B cell (primary cell): ENCODE results near the gene CHCHD6. TPM values are rescaled to one million over a fixed set of nuclear protein-coding genes. Genes with fewer than 3 reads are reported as not detected.

Source experiments
- ATAC-seq: fragments of 200-7000 bp; cut with Tn5 transposase; one replicate; pipeline ENCODE4 v1.10.0; 2021; ENCODE audit warnings: low read depth, mild to moderate bottlenecking, moderate number of reproducible peaks, moderate library complexity
- CTCF ChIA-PET: fragments of 350-600 bp; sonication (Branson Sonifier 250); formaldehyde crosslinking; loops from one replicate; lab custom pipeline; 2021; ENCODE audit warnings: antibody characterized with exemption, inconsistent platforms; lab: Charles Lee
- POLR2A ChIA-PET: fragments of 350-600 bp; sonication (Branson Sonifier 250); formaldehyde crosslinking; loops from one replicate; lab custom pipeline; 2021; ENCODE audit warnings: antibody characterized with exemption; lab: Charles Lee
- DNase-seq: peaks from one replicate; pipeline ENCODE4 v3.0.0; 2013
- H2AFZ ChIP-seq: 2 replicates; pipeline ENCODE4 v1.6.1; 2012; ENCODE audit warnings: mild to moderate bottlenecking, low read depth, low read length; ENCODE audit not compliant: insufficient read depth, poor library complexity, severe bottlenecking
- H3K27ac ChIP-seq, 2 donors: 1 replicate in 1 of 2; 2 replicates in 1 of 2; pipeline ENCODE4 v1.5.1; 2012 to 2013; ENCODE audit warnings: low read length in 2 of 2, mild to moderate bottlenecking in 2 of 2, moderate library complexity in 1 of 2
- H3K27me3 ChIP-seq, 4 experiments: fragments of 200-600 bp in 1 of 4; sonication (generic) in 1 of 4; replicated peaks in 1 of 4; 1 replicate in 2 of 4; 2 replicates in 2 of 4; pipeline versions ENCODE4 v1.6.1 to v1.7.0; 2013 to 2016; ENCODE audit warnings: low read length in 3 of 4, mild to moderate bottlenecking in 2 of 4, mixed read lengths in 1 of 4, moderate library complexity in 1 of 4; ENCODE audit not compliant: insufficient read depth in 4 of 4, control insufficient read depth in 3 of 4; ENCODE audit errors: control extremely low read depth in 1 of 4
- H3K36me3 ChIP-seq, 2 experiments: replicated peaks in 1 of 2; 1 replicate in 1 of 2; 2 replicates in 1 of 2; pipeline versions ENCODE4 v1.6.1 to v1.7.1; 2013; ENCODE audit warnings: low read length in 1 of 2; ENCODE audit not compliant: insufficient read depth in 2 of 2, control insufficient read depth in 1 of 2; ENCODE audit errors: control extremely low read depth in 1 of 2, extremely low read depth in 1 of 2
- H3K4me1 ChIP-seq, 2 donors: fragments of 200-600 bp in 1 of 2; sonication (generic) in 1 of 2; 1 replicate in 1 of 2; 2 replicates in 1 of 2; pipeline versions ENCODE4 v1.5.1 to v1.6.1; 2013 to 2017; ENCODE audit warnings: low read length in 2 of 2; ENCODE audit not compliant: control insufficient read depth in 2 of 2, insufficient read depth in 2 of 2
- H3K4me2 ChIP-seq: replicated peaks from 2 replicates; pipeline ENCODE3; 2012; ENCODE audit warnings: mild to moderate bottlenecking, low read depth, low read length; ENCODE audit not compliant: poor library complexity, severe bottlenecking
- H3K4me3 ChIP-seq, 5 experiments: fragments of 200-600 bp in 1 of 5; sonication (generic) in 1 of 5; 1 replicate in 3 of 5; 2 replicates in 2 of 5; pipeline versions ENCODE4 v1.5.1 to v1.7.0; 2011 to 2016; ENCODE audit warnings: low read length in 4 of 5, mild to moderate bottlenecking in 4 of 5, low read depth in 2 of 5, control low read depth in 1 of 5, moderate library complexity in 1 of 5; ENCODE audit not compliant: insufficient read depth in 1 of 5; ENCODE audit errors: control extremely low read depth in 1 of 5, extremely low read depth in 1 of 5
- H3K79me2 ChIP-seq: fragments of 200-600 bp; sonication (generic); one replicate; pipeline ENCODE4 v1.6.0; 2016; ENCODE audit warnings: low read length; ENCODE audit not compliant: control insufficient read depth, insufficient read depth
- H3K9ac ChIP-seq: fragments of 200-600 bp; sonication (generic); 2 replicates; pipeline ENCODE4 v1.6.1; 2017; ENCODE audit warnings: mild to moderate bottlenecking, low read length, moderate library complexity
- H3K9me3 ChIP-seq, 3 donors: one replicate each; pipeline versions ENCODE4 v1.6.1 to v1.7.1; 2013; ENCODE audit warnings: low read length in 2 of 3; ENCODE audit not compliant: control insufficient read depth in 2 of 3, insufficient read depth in 1 of 3; ENCODE audit errors: control extremely low read depth in 1 of 3
- H4K20me1 ChIP-seq: 2 replicates; pipeline ENCODE4 v1.6.0; 2012; ENCODE audit warnings: mild to moderate bottlenecking, low read length; ENCODE audit not compliant: insufficient read depth, control insufficient read depth, poor library complexity, severe bottlenecking
- H3K27ac Mint-ChIP-seq: one replicate; pipeline ENCODE4 v1.8.0; 2021; ENCODE audit warnings: mixed read lengths
- H3K27me3 Mint-ChIP-seq: one replicate; pipeline ENCODE4 v1.8.0; 2021; ENCODE audit warnings: mixed read lengths
- H3K4me1 Mint-ChIP-seq: one replicate; pipeline ENCODE4 v1.8.0; 2021; ENCODE audit warnings: mixed read lengths
- H3K4me3 Mint-ChIP-seq: one replicate; pipeline ENCODE4 v1.8.0; 2021; ENCODE audit warnings: mixed read lengths
- H3K9me3 Mint-ChIP-seq: one replicate; pipeline ENCODE4 v1.8.0; 2022; ENCODE audit warnings: mixed read lengths; ENCODE audit not compliant: insufficient read depth
- CTCF ChIP-seq: fragments of 200-600 bp; IDR thresholded peaks from one replicate; pipeline ENCODE4 v1.8.0; 2022; ENCODE audit warnings: antibody characterized with exemption, mild to moderate bottlenecking
- EZH2 ChIP-seq: IDR thresholded peaks from 2 replicates; pipeline ENCODE4 v1.6.1; 2012; ENCODE audit warnings: borderline replicate concordance, low read depth, mild to moderate bottlenecking, moderate library complexity, low read length; ENCODE audit not compliant: insufficient read depth, poor library complexity, severe bottlenecking
- WGBS: methylation state at CpG from one replicate; pipeline ENCODE4 v1.1.5; 2013; ENCODE audit warnings: missing lambda C conversion rate; ENCODE audit not compliant: insufficient coverage; 5-methylcytosine and 5-hydroxymethylcytosine counted together
- intact Hi-C: fragments of 100-400 bp; cut with micrococcal nuclease; formaldehyde crosslinking; loops from one replicate; pipeline ENCODE4 v1.10.0; 2022
- polyA plus RNA-seq: library from polyadenylated mRNA; depleted of rRNA; stranded (reverse); fragments of >200 nt; gene quantifications from 2 replicates; pipeline ENCODE4 v1.2.3, GENCODE V29; 2012
- total RNA-seq, 2 donors: library from RNA; stranded (reverse); fragments of 120-200 nt in 1 of 2; gene quantifications; 1 replicate in 1 of 2; 2 replicates in 1 of 2; pipeline versions ENCODE4 v1.2.3 to v1.2.4, GENCODE V29; 2013 to 2022

The CHCHD6 gene
- total and polyA plus RNA-seq, 2 donors (not counting 1 experiment from before 2014, with no cell fraction given): 8.0 to 13.5 TPM

GRCh38 chr3:126911162-126912026 lies 207.4 kb downstream of the CHCHD6 start:
- H3K27me3 ChIP-seq: peaks cover 0 to 64% (median 18%) of the 10 kb centered on the region in 4 experiments
- H3K9ac ChIP-seq: peak overlapping the region; percentile 14
- peak overlapping the region; percentile 76 for H3K4me2 ChIP-seq
- no peaks in the 10 kb centered on the region for H3K9me3 Mint-ChIP-seq
- no peaks in the 10 kb centered on the region for H3K36me3 ChIP-seq
- H3K4me1 Mint-ChIP-seq: peaks cover 38% of the 10 kb centered on the region
- H2AFZ ChIP-seq: no peak overlapping the region
- WGBS: 4% methylated on average over 13 of the region's 15 CpGs
- ChIA-PET CTCF (interaction anchor here (1.0 to 1.9 kb wide), 5 partner anchors 43 to 232 kb away, joined by 3 to 17 read pairs (median 4); partner anchors contain the start of gene PLXNA1), POLR2A (interaction anchor here (0.7 to 1.8 kb wide), 4 partner anchors 9 to 71 kb away, joined by 3 to 7 read pairs (median 4); partner anchors contain the start of gene PLXNA1)
- H3K4me3 Mint-ChIP-seq: peak overlapping the region; percentile 71
- H4K20me1 ChIP-seq: peaks cover 20% of the 10 kb centered on the region
- H3K27me3 Mint-ChIP-seq: peaks cover 49% of the 10 kb centered on the region
- no peak for TF ChIP-seq CTCF
- TF ChIP-seq EZH2: no peak
- intact Hi-C loops: loop anchor here (1.0 kb wide), 3 partner anchors 43 to 207 kb away; partner anchors contain the start of gene CHCHD6
- peak overlapping the region in 1 of 2 donors; percentile 41 for H3K27ac ChIP-seq
- no peaks in the 10 kb centered on the region for H3K79me2 ChIP-seq
- peak overlapping the region; percentile 75 for H3K27ac Mint-ChIP-seq
- peak; percentile 95 for ATAC-seq
- H3K4me3 ChIP-seq: peak overlapping the region in 2 of 5 experiments; percentile 7 to 42
- DNase-seq: peak; percentile 91
- peaks cover 0 to 16% (median 0%) of the 10 kb centered on the region in 3 donors for H3K9me3 ChIP-seq
- H3K4me1 ChIP-seq: peaks cover 23 to 31% of the 10 kb centered on the region in 2 donors
